Panc1 (cell line): Measurements from ENCODE around the gene LCN6. TPM values are rescaled to one million over a fixed set of nuclear protein-coding genes. Genes with fewer than 3 reads are reported as not detected.
A peak's percentile ranks its signal among the peaks of the same experiment; 100 is the strongest.

Source experiments
- ATAC-seq: fragments of 200-7000 bp; cut with Tn5 transposase; 2 replicates; pipeline ENCODE4 v1.9.1; 2020; ENCODE audit warnings: mild to moderate bottlenecking, moderate library complexity
- BruUV-seq: library from RNA; stranded (reverse); fragments of 400-500 nt; replicated peaks from 2 replicates; lab custom pipeline; 2021; lab: Mats Ljungman, UMichigan
- CTCF ChIA-PET: fragments of 300-600 bp; sonication (Branson Sonifier 250); formaldehyde crosslinking; loops from one replicate; lab custom pipeline; 2022; ENCODE audit warnings: antibody characterized with exemption; lab: Charles Lee
- POLR2A ChIA-PET: fragments of 300-600 bp; sonication (Branson Sonifier 250); formaldehyde crosslinking; loops from one replicate; lab custom pipeline; 2022; ENCODE audit warnings: antibody characterized with exemption; lab: Charles Lee
- DNase-seq: peaks from one replicate; pipeline ENCODE4 v3.0.0-alpha.2; 2010; ENCODE audit warnings: low read depth, low spot score
- H3K27ac ChIP-seq: 2 replicates; pipeline ENCODE4 v1.5.1; 2011; ENCODE audit warnings: mild to moderate bottlenecking, low read length, inconsistent platforms
- H3K27me3 ChIP-seq: fragments of 200-500 bp; sonication (Bioruptor generic); 2 replicates; pipeline ENCODE4 v1.6.0; 2014; ENCODE audit warnings: low read length, inconsistent platforms; ENCODE audit not compliant: control insufficient read depth, insufficient read depth
- H3K36me3 ChIP-seq: fragments of 200-500 bp; sonication (Bioruptor generic); 2 replicates; pipeline ENCODE4 v1.5.1; 2014; ENCODE audit warnings: inconsistent platforms, mild to moderate bottlenecking, low read length, moderate library complexity; ENCODE audit not compliant: control insufficient read depth, insufficient read depth
- H3K4me1 ChIP-seq: 2 replicates; pipeline ENCODE4 v1.5.1; 2011; ENCODE audit warnings: inconsistent platforms, mild to moderate bottlenecking, low read length, moderate library complexity; ENCODE audit not compliant: control insufficient read depth, insufficient read depth
- H3K4me3 ChIP-seq, 2 experiments: 2 replicates each; pipeline ENCODE4 v1.5.1; 2011 to 2012; ENCODE audit warnings: low read depth in 2 of 2, low read length in 2 of 2, mild to moderate bottlenecking in 2 of 2, inconsistent platforms in 1 of 2, moderate library complexity in 1 of 2
- H3K9me3 ChIP-seq: fragments of 200-500 bp; sonication (Bioruptor generic); 2 replicates; pipeline ENCODE4 v1.5.1; 2014; ENCODE audit warnings: low read depth, mild to moderate bottlenecking, inconsistent platforms, low read length, moderate library complexity; ENCODE audit not compliant: control insufficient read depth, insufficient read depth
- POLR2AphosphoS5 ChIP-seq: IDR thresholded peaks from 2 replicates; pipeline ENCODE4 v1.6.1; 2012; ENCODE audit warnings: mild to moderate bottlenecking, low read depth, low read length, moderate library complexity
- SIN3A ChIP-seq: IDR thresholded peaks from 2 replicates; pipeline ENCODE4 v1.6.1; 2012; ENCODE audit warnings: low read depth, mild to moderate bottlenecking, low read length, moderate library complexity, borderline replicate concordance; ENCODE audit not compliant: insufficient read depth
- TCF7L2 ChIP-seq: IDR thresholded peaks from 2 replicates; pipeline ENCODE4 v1.6.1; 2011; ENCODE audit warnings: mild to moderate bottlenecking, low read depth, low read length, inconsistent platforms
- in situ Hi-C: cut with HindIII; loops from 2 replicates; pipeline ENCODE4 v1.10.0; 2016; ENCODE audit warnings: low sequenced_read_pairs, low pct_unique_long_range_greater_than_20kb
- intact Hi-C: fragments of 100-400 bp; cut with micrococcal nuclease; formaldehyde crosslinking; loops from one replicate; pipeline ENCODE4 v1.10.0; 2022; ENCODE audit not compliant: unreplicated experiment
- total RNA-seq: library from RNA; stranded (reverse); gene quantifications from one replicate; pipeline ENCODE4 v1.2.1, GENCODE V29; 2021; ENCODE audit not compliant: unreplicated experiment
- TF ChIP-seq, protein P1 (sequence below): fragments of 450-650 bp; IDR thresholded peaks from 2 replicates; pipeline ENCODE4 v1.5.1; 2017; ENCODE audit warnings: mild to moderate bottlenecking
- TF ChIP-seq, protein P2 (sequence below), 2 experiments: IDR thresholded peaks; 2 replicates each; pipeline ENCODE4 v1.6.1; 2011 to 2012; ENCODE audit warnings: low read depth in 2 of 2, control low read depth in 1 of 2, low read length in 1 of 2, mild to moderate bottlenecking in 1 of 2, moderate library complexity in 1 of 2; ENCODE audit not compliant: insufficient read depth in 1 of 2

Gene LCN6
- total RNA-seq, 1 experiment from 2014 or later, result not detected

DNA sequence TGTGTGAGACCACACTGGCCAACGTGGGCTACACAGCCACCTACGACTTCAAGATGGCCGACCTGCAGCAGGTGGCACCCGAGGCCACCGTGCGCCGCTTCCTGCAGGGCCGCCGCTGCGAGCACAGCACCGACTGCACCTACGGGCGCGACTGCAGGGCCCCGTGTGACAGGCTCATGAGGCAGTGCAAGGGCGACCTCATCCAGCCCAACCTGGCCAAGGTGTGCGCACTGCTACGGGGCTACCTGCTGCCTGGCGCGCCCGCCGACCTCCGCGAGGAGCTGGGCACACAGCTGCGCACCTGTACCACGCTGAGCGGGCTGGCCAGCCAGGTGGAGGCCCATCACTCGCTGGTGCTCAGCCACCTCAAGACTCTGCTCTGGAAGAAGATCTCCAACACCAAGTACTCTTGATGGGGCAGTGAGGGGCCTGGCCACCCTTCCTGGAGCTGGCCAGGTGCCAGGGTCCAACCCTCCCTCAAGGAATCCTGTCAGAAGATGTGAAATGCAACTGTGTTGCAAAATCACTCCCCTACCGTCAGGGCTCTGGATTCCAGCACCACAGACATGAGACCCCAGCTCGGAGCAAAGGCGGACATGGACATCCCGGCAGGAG lies 24.9 kb downstream of the LCN6 start:
- ATAC-seq, result peak; percentile 10
- TF ChIP-seq, protein P1, sequence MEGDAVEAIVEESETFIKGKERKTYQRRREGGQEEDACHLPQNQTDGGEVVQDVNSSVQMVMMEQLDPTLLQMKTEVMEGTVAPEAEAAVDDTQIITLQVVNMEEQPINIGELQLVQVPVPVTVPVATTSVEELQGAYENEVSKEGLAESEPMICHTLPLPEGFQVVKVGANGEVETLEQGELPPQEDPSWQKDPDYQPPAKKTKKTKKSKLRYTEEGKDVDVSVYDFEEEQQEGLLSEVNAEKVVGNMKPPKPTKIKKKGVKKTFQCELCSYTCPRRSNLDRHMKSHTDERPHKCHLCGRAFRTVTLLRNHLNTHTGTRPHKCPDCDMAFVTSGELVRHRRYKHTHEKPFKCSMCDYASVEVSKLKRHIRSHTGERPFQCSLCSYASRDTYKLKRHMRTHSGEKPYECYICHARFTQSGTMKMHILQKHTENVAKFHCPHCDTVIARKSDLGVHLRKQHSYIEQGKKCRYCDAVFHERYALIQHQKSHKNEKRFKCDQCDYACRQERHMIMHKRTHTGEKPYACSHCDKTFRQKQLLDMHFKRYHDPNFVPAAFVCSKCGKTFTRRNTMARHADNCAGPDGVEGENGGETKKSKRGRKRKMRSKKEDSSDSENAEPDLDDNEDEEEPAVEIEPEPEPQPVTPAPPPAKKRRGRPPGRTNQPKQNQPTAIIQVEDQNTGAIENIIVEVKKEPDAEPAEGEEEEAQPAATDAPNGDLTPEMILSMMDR, result no peak
- no peak for TF ChIP-seq SIN3A
- no peak for TF ChIP-seq POLR2AphosphoS5
- TF ChIP-seq, protein P2, sequence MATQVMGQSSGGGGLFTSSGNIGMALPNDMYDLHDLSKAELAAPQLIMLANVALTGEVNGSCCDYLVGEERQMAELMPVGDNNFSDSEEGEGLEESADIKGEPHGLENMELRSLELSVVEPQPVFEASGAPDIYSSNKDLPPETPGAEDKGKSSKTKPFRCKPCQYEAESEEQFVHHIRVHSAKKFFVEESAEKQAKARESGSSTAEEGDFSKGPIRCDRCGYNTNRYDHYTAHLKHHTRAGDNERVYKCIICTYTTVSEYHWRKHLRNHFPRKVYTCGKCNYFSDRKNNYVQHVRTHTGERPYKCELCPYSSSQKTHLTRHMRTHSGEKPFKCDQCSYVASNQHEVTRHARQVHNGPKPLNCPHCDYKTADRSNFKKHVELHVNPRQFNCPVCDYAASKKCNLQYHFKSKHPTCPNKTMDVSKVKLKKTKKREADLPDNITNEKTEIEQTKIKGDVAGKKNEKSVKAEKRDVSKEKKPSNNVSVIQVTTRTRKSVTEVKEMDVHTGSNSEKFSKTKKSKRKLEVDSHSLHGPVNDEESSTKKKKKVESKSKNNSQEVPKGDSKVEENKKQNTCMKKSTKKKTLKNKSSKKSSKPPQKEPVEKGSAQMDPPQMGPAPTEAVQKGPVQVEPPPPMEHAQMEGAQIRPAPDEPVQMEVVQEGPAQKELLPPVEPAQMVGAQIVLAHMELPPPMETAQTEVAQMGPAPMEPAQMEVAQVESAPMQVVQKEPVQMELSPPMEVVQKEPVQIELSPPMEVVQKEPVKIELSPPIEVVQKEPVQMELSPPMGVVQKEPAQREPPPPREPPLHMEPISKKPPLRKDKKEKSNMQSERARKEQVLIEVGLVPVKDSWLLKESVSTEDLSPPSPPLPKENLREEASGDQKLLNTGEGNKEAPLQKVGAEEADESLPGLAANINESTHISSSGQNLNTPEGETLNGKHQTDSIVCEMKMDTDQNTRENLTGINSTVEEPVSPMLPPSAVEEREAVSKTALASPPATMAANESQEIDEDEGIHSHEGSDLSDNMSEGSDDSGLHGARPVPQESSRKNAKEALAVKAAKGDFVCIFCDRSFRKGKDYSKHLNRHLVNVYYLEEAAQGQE (IDR thresholded peaks at IDR 0.05; ENCODE audit: insufficient read depth in 1 of 2, low read depth in 2 of 2, low read length in 1 of 2), result no peak
- no peak for TF ChIP-seq TCF7L2
- no TSS peak for BruUV-seq
- DNase-seq, result no peak
- Histone ChIP-seq H3K36me3 (peaks cover 14% of the 10 kb centered on the region), H3K4me1 (peaks cover 38% of the 10 kb centered on the region), H3K9me3 (no peaks in the 10 kb centered on the region), H3K4me3 (no peak overlapping the region), H3K27me3 (no peaks in the 10 kb centered on the region), H3K27ac (no peak overlapping the region)
- POLR2A ChIA-PET, result interaction anchor here (0.6 kb wide), 1 partner anchor 53 kb away, joined by 3 read pairs; no protein-coding TSS in a partner anchor
- CTCF ChIA-PET, result no interaction called here
- in situ Hi-C loops, result no loop called here
- intact Hi-C loops, result no loop called here

DNA sequence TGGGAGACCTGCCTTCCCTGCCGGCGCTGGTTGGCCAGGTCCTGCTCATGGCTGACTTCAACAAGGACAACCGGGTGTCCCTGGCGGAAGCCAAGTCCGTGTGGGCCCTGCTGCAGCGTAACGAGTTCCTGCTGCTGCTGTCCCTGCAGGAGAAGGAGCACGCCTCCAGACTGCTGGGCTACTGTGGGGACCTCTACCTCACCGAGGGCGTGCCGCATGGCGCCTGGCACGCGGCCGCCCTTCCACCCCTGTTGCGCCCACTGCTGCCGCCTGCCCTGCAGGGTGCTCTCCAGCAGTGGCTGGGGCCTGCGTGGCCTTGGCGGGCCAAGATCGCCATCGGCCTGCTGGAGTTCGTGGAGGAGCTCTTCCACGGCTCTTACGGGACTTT lies 25.4 kb downstream of the LCN6 start:
- no TSS peak for BruUV-seq
- DNase-seq (no peak), ATAC-seq (peak; percentile 56)
- ChIA-PET CTCF (no interaction called here), POLR2A (no interaction called here)
- TF ChIP-seq POLR2AphosphoS5, result peak; percentile 49; the same call in 1 of the 2 replicates
- TF ChIP-seq TCF7L2, result no peak
- TF ChIP-seq, protein P1, result no peak
- TF ChIP-seq, protein P2 (IDR thresholded peaks at IDR 0.05; ENCODE audit: insufficient read depth in 1 of 2, low read depth in 2 of 2, low read length in 1 of 2), result 0 out of 4 replicates have a peak, but pooled peaks of 1 of the 2 experiments have one; percentile 4
- TF ChIP-seq SIN3A, result 0 out of 2 replicates have a peak, but pooled peaks have one; percentile 41
- Histone ChIP-seq H3K9me3 (no peaks in the 10 kb centered on the region), H3K27me3 (no peaks in the 10 kb centered on the region), H3K27ac (no peak overlapping the region), H3K4me3 (no peak overlapping the region), H3K4me1 (peaks cover 38% of the 10 kb centered on the region), H3K36me3 (peaks cover 14% of the 10 kb centered on the region)
- intact Hi-C loops, result no loop called here
- in situ Hi-C loops, result no loop called here
